H9 (cell line): ENCODE measurements around the gene ST6GAL1. TPM values are rescaled to one million over a fixed set of nuclear protein-coding genes. Genes with fewer than 3 reads are reported as not detected.
A peak's percentile ranks its signal among the peaks of the same experiment; 100 is the strongest.

ENCODE experiments used
- DNase-seq: peaks from one replicate; pipeline ENCODE4 v3.0.0-alpha.2; 2017
- H2AFZ ChIP-seq: one replicate; pipeline ENCODE4 v1.6.1; 2013; ENCODE audit warnings: mild to moderate bottlenecking, low read length, control low read depth, moderate library complexity
- H2AK5ac ChIP-seq: 2 replicates; pipeline ENCODE4 v1.6.1; 2013; ENCODE audit warnings: low read length, control low read depth, mixed read lengths; ENCODE audit not compliant: insufficient read length
- H2BK120ac ChIP-seq: one replicate; pipeline ENCODE4 v1.6.1; 2013; ENCODE audit warnings: low read depth, mild to moderate bottlenecking, low read length, control low read depth, inconsistent platforms; ENCODE audit not compliant: poor library complexity, severe bottlenecking
- H2BK12ac ChIP-seq: 2 replicates; pipeline ENCODE4 v1.6.1; 2013; ENCODE audit warnings: low read length, control low read depth, mixed read lengths, low read depth; ENCODE audit not compliant: insufficient read length
- H2BK15ac ChIP-seq: 2 replicates; pipeline ENCODE4 v1.6.1; 2013; ENCODE audit warnings: low read depth, low read length, control low read depth
- H2BK20ac ChIP-seq: one replicate; pipeline ENCODE4 v1.6.1; 2013; ENCODE audit warnings: low read depth, mild to moderate bottlenecking, low read length, control low read depth, inconsistent platforms; ENCODE audit not compliant: poor library complexity, severe bottlenecking
- H2BK5ac ChIP-seq: 2 replicates; pipeline ENCODE4 v1.6.1; 2013; ENCODE audit warnings: low read length, control low read depth, mixed read lengths; ENCODE audit not compliant: insufficient read length
- H3K14ac ChIP-seq: 2 replicates; pipeline ENCODE4 v1.6.1; 2013; ENCODE audit warnings: low read length, control low read depth; ENCODE audit not compliant: insufficient read depth
- H3K18ac ChIP-seq: 2 replicates; pipeline ENCODE4 v1.6.1; 2013; ENCODE audit warnings: low read depth, mild to moderate bottlenecking, mixed read lengths, low read length, control low read depth; ENCODE audit not compliant: insufficient read length
- H3K23ac ChIP-seq: 2 replicates; pipeline ENCODE4 v1.6.1; 2013; ENCODE audit warnings: low read length, control low read depth, mixed read lengths, low read depth; ENCODE audit not compliant: insufficient read length
- H3K23me2 ChIP-seq: 2 replicates; pipeline ENCODE4 v1.6.1; 2013; ENCODE audit warnings: low read depth, mild to moderate bottlenecking, mixed read lengths, low read length, control low read depth; ENCODE audit not compliant: insufficient read length, poor library complexity, severe bottlenecking
- H3K27ac ChIP-seq: 2 replicates; pipeline ENCODE4 v1.5.1; 2013; ENCODE audit warnings: low read length, control low read depth, mixed read lengths, low read depth; ENCODE audit not compliant: insufficient read length
- H3K27me3 ChIP-seq: 2 replicates; pipeline ENCODE4 v1.6.1; 2013; ENCODE audit warnings: low read length, control low read depth, inconsistent platforms; ENCODE audit not compliant: insufficient read depth
- H3K4ac ChIP-seq: 2 replicates; pipeline ENCODE4 v1.6.1; 2013; ENCODE audit warnings: low read depth, mild to moderate bottlenecking, control low read depth, inconsistent platforms, low read length, moderate library complexity
- H3K4me1 ChIP-seq: 2 replicates; pipeline ENCODE4 v1.6.1; 2013; ENCODE audit warnings: low read length, control low read depth, inconsistent platforms; ENCODE audit not compliant: insufficient read depth
- H3K4me2 ChIP-seq: 2 replicates; pipeline ENCODE4 v1.6.1; 2013; ENCODE audit warnings: low read length, control low read depth, mixed read lengths; ENCODE audit not compliant: insufficient read length, insufficient read depth
- H3K56ac ChIP-seq: 2 replicates; pipeline ENCODE4 v1.6.1; 2013; ENCODE audit warnings: low read depth, mild to moderate bottlenecking, mixed read lengths, low read length, control low read depth; ENCODE audit not compliant: insufficient read length
- H3K79me1 ChIP-seq: 2 replicates; pipeline ENCODE4 v1.6.1; 2013; ENCODE audit warnings: low read depth, mild to moderate bottlenecking, moderate library complexity, low read length, control low read depth, inconsistent platforms; ENCODE audit not compliant: insufficient read depth, poor library complexity, severe bottlenecking
- H3K79me2 ChIP-seq: 2 replicates; pipeline ENCODE4 v1.6.1; 2013; ENCODE audit warnings: low read length, control low read depth, inconsistent platforms; ENCODE audit not compliant: insufficient read depth
- H3K9ac ChIP-seq: 2 replicates; pipeline ENCODE4 v1.6.1; 2013; ENCODE audit warnings: low read length, control low read depth, mixed read lengths; ENCODE audit not compliant: insufficient read length; ENCODE audit errors: extremely low read depth
- H3K9me3 ChIP-seq: one replicate; pipeline ENCODE4 v1.6.1; 2013; ENCODE audit warnings: low read depth, low read length, inconsistent platforms; ENCODE audit not compliant: control insufficient read depth
- H3T11ph ChIP-seq: one replicate; pipeline ENCODE4 v1.6.1; 2013; ENCODE audit warnings: mild to moderate bottlenecking, low read length, control low read depth, inconsistent platforms
- H4K20me1 ChIP-seq: one replicate; pipeline ENCODE4 v1.6.1; 2013; ENCODE audit not compliant: control insufficient read depth, insufficient read length, insufficient read depth
- H4K5ac ChIP-seq: 2 replicates; pipeline ENCODE4 v1.6.1; 2013; ENCODE audit warnings: low read depth, mild to moderate bottlenecking, mixed read lengths, low read length, control low read depth; ENCODE audit not compliant: insufficient read length
- H4K8ac ChIP-seq: replicated peaks from 2 replicates; pipeline ENCODE4 v1.6.1; 2013; ENCODE audit warnings: low read length, control low read depth, mixed read lengths, low read depth; ENCODE audit not compliant: insufficient read length
- H4K91ac ChIP-seq: 2 replicates; pipeline ENCODE4 v1.6.1; 2013; ENCODE audit warnings: low read depth, mild to moderate bottlenecking, moderate library complexity, mixed read lengths, low read length, control low read depth; ENCODE audit not compliant: insufficient read length
- H3K27ac Mint-ChIP-seq, 3 experiments: 2 replicates in 2 of 3; 3 replicates in 1 of 3; pipeline ENCODE4 v1.8.0; 2020 to 2021; ENCODE audit warnings: mixed read lengths in 3 of 3, mild to moderate bottlenecking in 1 of 3, moderate library complexity in 1 of 3
- H3K27me3 Mint-ChIP-seq: 2 replicates; pipeline ENCODE4 v1.8.0; 2021; ENCODE audit warnings: low read depth, mild to moderate bottlenecking, moderate library complexity, mixed read lengths
- H3K36me3 Mint-ChIP-seq, 3 experiments: 2 replicates in 2 of 3; 3 replicates in 1 of 3; pipeline ENCODE4 v1.8.0; 2020 to 2021; ENCODE audit warnings: low read depth in 3 of 3, mixed read lengths in 3 of 3; ENCODE audit not compliant: insufficient read depth in 1 of 3
- H3K4me1 Mint-ChIP-seq, 2 experiments: 2 replicates each; pipeline ENCODE4 v1.8.0; 2020; ENCODE audit warnings: mixed read lengths in 2 of 2
- H3K4me3 Mint-ChIP-seq, 2 experiments: 2 replicates in 1 of 2; 3 replicates in 1 of 2; pipeline ENCODE4 v1.8.0; 2020 to 2021; ENCODE audit warnings: mild to moderate bottlenecking in 2 of 2, mixed read lengths in 2 of 2, moderate library complexity in 1 of 2
- H3K9me3 Mint-ChIP-seq, 2 experiments: 2 replicates in 1 of 2; 3 replicates in 1 of 2; pipeline ENCODE4 v1.8.0; 2020; ENCODE audit warnings: mild to moderate bottlenecking in 2 of 2, mixed read lengths in 2 of 2, moderate library complexity in 1 of 2
- CTCF ChIP-seq: fragments of 200-600 bp; sonication (generic); conservative IDR thresholded peaks from 3 replicates; pipeline ENCODE4 v1.8.0; 2021; ENCODE audit warnings: antibody characterized with exemption, mild to moderate bottlenecking
- WGBS: extraction: QIAGEN DNeasy Blood & Tissue Kit; methylation state at CpG from one replicate; pipeline ENCODE4 v1.1.7; 2013; ENCODE audit warnings: missing lambda C conversion rate, low lambda C conversion rate, mixed read lengths; ENCODE audit not compliant: insufficient read length; ENCODE audit errors: extremely low coverage; 5-methylcytosine and 5-hydroxymethylcytosine counted together
- total RNA-seq: library from RNA; stranded (reverse); gene quantifications from 2 replicates; pipeline ENCODE4 v1.2.1, GENCODE V29; 2021

The ST6GAL1 gene
- total RNA-seq, 1 experiment from 2014 or later: 139 TPM

GRCh38 chr3:187072102-187072501, 141.8 kb downstream of the ST6GAL1 start:
- peak overlapping the region in 1 of 3 experiments; percentile 44; a peak in 2 of 7 replicates for H3K27ac Mint-ChIP-seq

More at GRCh38 chr3:187072102-187072501, 141.8 kb downstream of the ST6GAL1 start:
- no peaks in the 10 kb centered on the region for H3K27me3 Mint-ChIP-seq
- H3K27ac ChIP-seq: no peak overlapping the region
- no peak overlapping the region for H3K18ac ChIP-seq
- H3K9me3 ChIP-seq: no peaks in the 10 kb centered on the region
- no peak overlapping the region for H2BK120ac ChIP-seq
- H3K4me1 Mint-ChIP-seq: peaks cover 8 to 17% of the 10 kb centered on the region in 2 experiments
- no peak overlapping the region for H3K9ac ChIP-seq
- H3K79me2 ChIP-seq: no peaks in the 10 kb centered on the region
- no peaks in the 10 kb centered on the region for H3K23me2 ChIP-seq
- no peak overlapping the region for H3K4me3 Mint-ChIP-seq
- H3K14ac ChIP-seq: no peak overlapping the region
- H2BK12ac ChIP-seq: no peak overlapping the region
- H3K4me2 ChIP-seq: no peak overlapping the region
- no peaks in the 10 kb centered on the region for H3K9me3 Mint-ChIP-seq
- no peak overlapping the region for H4K91ac ChIP-seq
- H3K23ac ChIP-seq: no peak overlapping the region
- H2BK15ac ChIP-seq: no peak overlapping the region
- no peak for DNase-seq
- no peak overlapping the region for H3K4ac ChIP-seq
- no CpG with 5 or more reads among the region's 3 CpGs for WGBS
- no peak overlapping the region for H4K5ac ChIP-seq
- no peaks in the 10 kb centered on the region for H3K79me1 ChIP-seq
- no peak overlapping the region for H3K56ac ChIP-seq
- no peak overlapping the region for H2BK5ac ChIP-seq
- H3K36me3 Mint-ChIP-seq: peaks cover 51 to 84% (median 80%) of the 10 kb centered on the region in 3 experiments
- H3K4me1 ChIP-seq: peaks cover 5% of the 10 kb centered on the region; the same call in 1 of the 2 replicates
- no peak overlapping the region for H2AK5ac ChIP-seq
- no peaks in the 10 kb centered on the region for H4K20me1 ChIP-seq
- TF ChIP-seq CTCF: no peak
- H2BK20ac ChIP-seq: no peak overlapping the region
- no peak overlapping the region for H4K8ac ChIP-seq
- H3K27me3 ChIP-seq: no peaks in the 10 kb centered on the region
- no peak overlapping the region for H3T11ph ChIP-seq
- H2AFZ ChIP-seq: no peak overlapping the region
